Smooth muscle cell (in vitro differentiated cells): ENCODE measurements around the gene STK11. TPM values are rescaled to one million over a fixed set of nuclear protein-coding genes. Genes with fewer than 3 reads are reported as not detected.

Source experiments
- DNase-seq: peaks from one replicate; lab custom pipeline; 2025; ENCODE audit not compliant: unreplicated experiment; lab: John Stamatoyannopoulos, UW
- H2AFZ ChIP-seq: fragments of 200-600 bp; sonication (generic); 2 replicates; pipeline ENCODE4 v1.6.0; 2016; ENCODE audit warnings: antibody characterized with exemption, low read depth, mild to moderate bottlenecking
- H3F3A ChIP-seq: fragments of 200-600 bp; sonication (generic); 2 replicates; pipeline ENCODE4 v1.6.0; 2017; ENCODE audit warnings: antibody characterized with exemption, low read depth
- H3K27ac ChIP-seq: fragments of 200-600 bp; sonication (generic); 2 replicates; pipeline ENCODE4 v1.5.1; 2016; ENCODE audit warnings: low read depth, mild to moderate bottlenecking
- H3K27me3 ChIP-seq: fragments of 200-600 bp; sonication (generic); 2 replicates; pipeline ENCODE4 v1.6.1; 2016; ENCODE audit warnings: low read depth, mild to moderate bottlenecking
- H3K36me3 ChIP-seq: fragments of 200-600 bp; sonication (generic); 2 replicates; pipeline ENCODE4 v1.5.1; 2016; ENCODE audit warnings: low read depth
- H3K4me1 ChIP-seq: fragments of 200-600 bp; sonication (generic); 2 replicates; pipeline ENCODE4 v1.5.1; 2016; ENCODE audit warnings: low read depth
- H3K4me2 ChIP-seq: fragments of 200-600 bp; sonication (generic); 2 replicates; pipeline ENCODE4 v1.6.0; 2016; ENCODE audit warnings: mild to moderate bottlenecking
- H3K4me3 ChIP-seq: fragments of 200-600 bp; sonication (generic); 2 replicates; pipeline ENCODE4 v1.5.1; 2016; ENCODE audit warnings: mild to moderate bottlenecking
- H3K79me2 ChIP-seq: fragments of 200-600 bp; sonication (generic); 2 replicates; pipeline ENCODE4 v1.6.0; 2016; ENCODE audit warnings: low read depth, mild to moderate bottlenecking
- H3K9ac ChIP-seq: fragments of 200-600 bp; sonication (generic); 2 replicates; pipeline ENCODE4 v1.6.0; 2016; ENCODE audit warnings: low read depth
- H3K9me3 ChIP-seq: fragments of 200-600 bp; sonication (generic); replicated peaks from 2 replicates; pipeline ENCODE4 v1.5.1; 2016; ENCODE audit warnings: low read depth
- H4K20me1 ChIP-seq: fragments of 200-600 bp; sonication (generic); 2 replicates; pipeline ENCODE4 v1.6.0; 2016; ENCODE audit warnings: low read depth
- WGBS: methylation state at CpG from one replicate; pipeline ENCODE4 v1.1.7; 2016; ENCODE audit warnings: low lambda C conversion rate; 5-methylcytosine and 5-hydroxymethylcytosine counted together
- polyA plus RNA-seq: library from polyadenylated mRNA; unstranded; fragments of >200 nt; fragmentation: Nextera tagmentation; extraction: Ambion mirVana; gene quantifications from 2 replicates; pipeline ENCODE4 v1.2.1, GENCODE V29; 2016
- total RNA-seq: library from RNA; depleted of rRNA; stranded (reverse); fragments of >200 nt; gene quantifications from 2 replicates; pipeline ENCODE4 v1.2.3, GENCODE V29; 2014
- TF ChIP-seq, protein P1 (sequence below): fragments of 200-600 bp; sonication (generic); IDR thresholded peaks from 2 replicates; pipeline ENCODE4 v1.5.1; 2017; ENCODE audit warnings: borderline replicate concordance, mild to moderate bottlenecking, antibody characterized with exemption; ENCODE audit not compliant: insufficient read depth, poor library complexity, severe bottlenecking

Gene STK11
- total and polyA plus RNA-seq, 2 experiments from 2014 or later, result 23.6 to 62.3 TPM

DNA sequence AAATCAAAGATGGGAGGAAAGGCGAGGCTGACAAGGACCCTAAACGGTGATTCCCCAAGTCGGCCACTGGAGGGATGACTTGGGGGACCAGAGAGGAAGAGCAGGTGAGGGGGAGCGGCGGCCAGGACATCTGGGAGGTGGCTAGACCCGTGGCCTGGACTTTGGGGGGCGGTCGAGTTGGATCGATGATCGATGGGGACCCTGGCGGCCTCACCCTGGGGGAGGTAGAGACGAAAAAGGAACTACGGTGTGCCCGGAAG is 55.9 kb downstream of the STK11 start:
- H3K9me3 ChIP-seq, result no peaks in the 10 kb centered on the region
- H3K4me3 ChIP-seq, result peak overlapping the region; percentile 64
- DNase-seq, result no peak
- H4K20me1 ChIP-seq, result peaks cover 35% of the 10 kb centered on the region
- H3K4me2 ChIP-seq, result peak overlapping the region; percentile 95
- peaks cover 16% of the 10 kb centered on the region for H3K79me2 ChIP-seq
- TF ChIP-seq, protein P1, sequence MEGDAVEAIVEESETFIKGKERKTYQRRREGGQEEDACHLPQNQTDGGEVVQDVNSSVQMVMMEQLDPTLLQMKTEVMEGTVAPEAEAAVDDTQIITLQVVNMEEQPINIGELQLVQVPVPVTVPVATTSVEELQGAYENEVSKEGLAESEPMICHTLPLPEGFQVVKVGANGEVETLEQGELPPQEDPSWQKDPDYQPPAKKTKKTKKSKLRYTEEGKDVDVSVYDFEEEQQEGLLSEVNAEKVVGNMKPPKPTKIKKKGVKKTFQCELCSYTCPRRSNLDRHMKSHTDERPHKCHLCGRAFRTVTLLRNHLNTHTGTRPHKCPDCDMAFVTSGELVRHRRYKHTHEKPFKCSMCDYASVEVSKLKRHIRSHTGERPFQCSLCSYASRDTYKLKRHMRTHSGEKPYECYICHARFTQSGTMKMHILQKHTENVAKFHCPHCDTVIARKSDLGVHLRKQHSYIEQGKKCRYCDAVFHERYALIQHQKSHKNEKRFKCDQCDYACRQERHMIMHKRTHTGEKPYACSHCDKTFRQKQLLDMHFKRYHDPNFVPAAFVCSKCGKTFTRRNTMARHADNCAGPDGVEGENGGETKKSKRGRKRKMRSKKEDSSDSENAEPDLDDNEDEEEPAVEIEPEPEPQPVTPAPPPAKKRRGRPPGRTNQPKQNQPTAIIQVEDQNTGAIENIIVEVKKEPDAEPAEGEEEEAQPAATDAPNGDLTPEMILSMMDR, result no peak
- peaks cover 55% of the 10 kb centered on the region for H3F3A ChIP-seq
- H2AFZ ChIP-seq, result no peak overlapping the region
- peaks cover 41% of the 10 kb centered on the region for H3K4me1 ChIP-seq
- 12% methylated on average over 14 of the region's 14 CpGs for WGBS
- H3K27ac ChIP-seq, result peak overlapping the region; percentile 97
- H3K36me3 ChIP-seq, result no peaks in the 10 kb centered on the region
- H3K9ac ChIP-seq, result peak overlapping the region; percentile 96
- H3K27me3 ChIP-seq, result no peaks in the 10 kb centered on the region

- Histone ChIP-seq H3K4me2 (peak overlapping the region; percentile 95), H3K27me3 (no peaks in the 10 kb centered on the region), H3K27ac (peak overlapping the region; percentile 97), H2AFZ (no peak overlapping the region), H3F3A (peaks cover 50% of the 10 kb centered on the region), H3K9me3 (no peaks in the 10 kb centered on the region), H3K4me3 (peak overlapping the region; percentile 64), H3K9ac (peak overlapping the region; percentile 96), H3K79me2 (peaks cover 11% of the 10 kb centered on the region), H4K20me1 (peaks cover 30% of the 10 kb centered on the region), H3K36me3 (no peaks in the 10 kb centered on the region), H3K4me1 (peaks cover 41% of the 10 kb centered on the region)
- WGBS, result 29% methylated on average over 19 of the region's 28 CpGs
- no peak for DNase-seq
- TF ChIP-seq, protein P1, result no peak
Measured at GRCh38 chr19:1261798-1262622, 56.4 kb downstream of the STK11 start.

DNA sequence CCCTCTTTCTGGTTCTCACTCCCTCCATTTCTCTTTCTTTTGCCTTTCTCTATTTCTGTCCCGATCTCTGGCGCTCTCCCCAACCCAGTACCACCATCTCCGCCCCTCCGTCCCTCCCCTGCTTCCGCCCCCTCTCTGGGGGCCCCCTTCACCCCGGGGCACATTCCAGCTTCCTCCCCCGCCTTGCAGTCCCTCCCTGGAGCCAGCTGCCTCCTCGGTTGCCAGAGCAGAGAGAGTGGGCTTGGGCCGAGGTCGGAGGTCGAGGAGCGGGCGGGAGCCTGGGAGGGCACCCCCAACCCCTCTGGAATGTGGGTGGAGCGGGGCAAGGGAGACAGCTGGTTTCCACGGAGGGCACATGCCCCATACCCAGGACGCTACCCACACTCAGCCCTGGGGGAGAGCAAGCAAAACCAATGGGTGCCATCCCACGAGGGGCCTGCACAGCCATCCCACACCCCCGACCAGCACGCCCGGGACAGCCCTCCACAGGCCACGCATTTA is 57.1 kb downstream of the STK11 start:
- Histone ChIP-seq H3K27me3 (no peaks in the 10 kb centered on the region), H4K20me1 (peaks cover 28% of the 10 kb centered on the region), H3F3A (peaks cover 45% of the 10 kb centered on the region), H3K4me1 (peaks cover 47% of the 10 kb centered on the region), H3K36me3 (no peaks in the 10 kb centered on the region), H3K79me2 (peaks cover 4% of the 10 kb centered on the region), H3K9me3 (no peaks in the 10 kb centered on the region), H3K27ac (peak overlapping the region; percentile 97), H3K4me2 (peak overlapping the region; percentile 95), H2AFZ (no peak overlapping the region), H3K4me3 (peak overlapping the region; percentile 64), H3K9ac (peak overlapping the region; percentile 96)
- TF ChIP-seq, protein P1, result no peak
- peak; percentile 34 for DNase-seq
- WGBS, result 39% methylated on average over 16 of the region's 21 CpGs

DNA sequence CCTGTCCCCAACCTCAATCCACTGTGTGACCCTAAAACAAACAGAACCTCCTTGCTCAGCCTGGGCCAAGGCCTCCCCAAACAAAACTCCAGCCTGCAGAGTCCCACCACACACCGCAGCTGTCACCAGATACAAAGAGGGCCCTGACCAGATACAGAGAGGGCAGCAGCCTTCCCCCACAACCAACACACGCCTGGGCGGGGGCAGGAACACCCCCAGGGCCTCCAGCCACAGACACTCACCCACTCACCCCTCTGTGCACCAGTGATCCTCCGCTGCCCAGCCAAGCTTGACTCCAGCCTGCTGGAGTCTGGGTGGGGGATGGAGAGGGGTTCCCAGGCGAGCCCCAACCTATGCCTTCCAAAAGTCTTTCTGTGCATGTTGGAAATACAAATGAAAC is 57.6 kb downstream of the STK11 start:
- TF ChIP-seq, protein P1, result no peak
- no peak overlapping the region for H2AFZ ChIP-seq
- H3K9ac ChIP-seq, result no peak overlapping the region
- H3K27ac ChIP-seq, result peak overlapping the region; percentile 97
- peaks cover 47% of the 10 kb centered on the region for H3K4me1 ChIP-seq
- WGBS, result 50% methylated on average over 5 of the region's 5 CpGs
- peak overlapping the region; percentile 95 for H3K4me2 ChIP-seq
- H3K27me3 ChIP-seq, result no peaks in the 10 kb centered on the region
- H3F3A ChIP-seq, result peaks cover 44% of the 10 kb centered on the region
- no peaks in the 10 kb centered on the region for H3K36me3 ChIP-seq
- no peak for DNase-seq
- H4K20me1 ChIP-seq, result peaks cover 23% of the 10 kb centered on the region
- no peaks in the 10 kb centered on the region for H3K79me2 ChIP-seq
- H3K9me3 ChIP-seq, result no peaks in the 10 kb centered on the region
- no peak overlapping the region for H3K4me3 ChIP-seq
